GM12878 (cell line): ENCODE results near the gene SLC15A4. TPM values are rescaled to one million over a fixed set of nuclear protein-coding genes. Genes with fewer than 3 reads are reported as not detected.
A peak's percentile ranks its signal among the peaks of the same experiment; 100 is the strongest.

ENCODE experiments used
- BMI1 ChIP-seq: fragments of 450-650 bp; IDR thresholded peaks from 2 replicates; pipeline ENCODE4 v1.6.1; 2016; ENCODE audit warnings: mild to moderate bottlenecking, moderate library complexity, borderline replicate concordance
- DPF2 ChIP-seq: fragments of 450-650 bp; IDR thresholded peaks from 2 replicates; pipeline ENCODE4 v1.6.1; 2017; ENCODE audit warnings: mild to moderate bottlenecking
- E2F4 ChIP-seq: IDR thresholded peaks from 2 replicates; pipeline ENCODE4 v1.6.1; 2012; ENCODE audit warnings: low read depth, low read length, improper control_type of control experiment
- E2F8 ChIP-seq: fragments of 450-650 bp; IDR thresholded peaks from 2 replicates; pipeline ENCODE4 v1.6.1; 2018; ENCODE audit warnings: mild to moderate bottlenecking, low read depth, moderate library complexity; ENCODE audit not compliant: partially characterized antibody
- EZH2 ChIP-seq: IDR thresholded peaks from 2 replicates; pipeline ENCODE4 v1.6.1; 2012; ENCODE audit warnings: low read depth, mild to moderate bottlenecking, control low read depth, inconsistent platforms, low read length, borderline replicate concordance; ENCODE audit not compliant: control insufficient read depth
- IRF4 ChIP-seq: IDR thresholded peaks from 2 replicates; pipeline ENCODE4 v1.6.1; 2011; ENCODE audit warnings: low read depth, low read length
- MEF2A ChIP-seq: IDR thresholded peaks from 2 replicates; pipeline ENCODE4 v1.6.1; 2011; ENCODE audit warnings: low read depth, mild to moderate bottlenecking, low read length, moderate library complexity; ENCODE audit not compliant: insufficient read depth
- MXI1 ChIP-seq: fragments of 150-350 bp; IDR thresholded peaks from 2 replicates; pipeline ENCODE4 v1.6.1; 2011; ENCODE audit warnings: low read depth, mild to moderate bottlenecking, inconsistent platforms, low read length, improper control_type of control experiment
- MYB ChIP-seq: fragments of 150-350 bp; IDR thresholded peaks from 2 replicates; pipeline ENCODE4 v1.6.1; 2014; ENCODE audit warnings: mild to moderate bottlenecking, low read depth, low read length, borderline replicate concordance
- NBN ChIP-seq: fragments of 450-650 bp; IDR thresholded peaks from 2 replicates; pipeline ENCODE4 v1.6.1; 2016
- PAX5 ChIP-seq: IDR thresholded peaks from 2 replicates; pipeline ENCODE4 v1.6.1; 2011; ENCODE audit warnings: low read depth, low read length, borderline replicate concordance
- POLR2AphosphoS5 ChIP-seq: IDR thresholded peaks from 2 replicates; pipeline ENCODE4 v1.6.1; 2011; ENCODE audit warnings: mild to moderate bottlenecking, low read length, inconsistent platforms
- POU2F2 ChIP-seq: IDR thresholded peaks from 3 replicates; pipeline ENCODE4 v1.6.1; 2011; ENCODE audit warnings: low read depth, mild to moderate bottlenecking, low read length, borderline replicate concordance
- RCOR1 ChIP-seq: conservative IDR thresholded peaks from 2 replicates; pipeline ENCODE4 v1.6.1; 2012; ENCODE audit warnings: low read depth, low read length, improper control_type of control experiment
- SUPT20H ChIP-seq: IDR thresholded peaks from 2 replicates; pipeline ENCODE4 v1.6.1; 2011; ENCODE audit warnings: low read depth, mild to moderate bottlenecking, low read length, moderate library complexity, borderline replicate concordance; ENCODE audit not compliant: control insufficient read depth
- SUZ12 ChIP-seq: fragments of 200-600 bp; sonication (generic); IDR thresholded peaks from one replicate; pipeline ENCODE4 v1.6.1; 2018; ENCODE audit warnings: antibody characterized with exemption, mild to moderate bottlenecking; ENCODE audit not compliant: unreplicated experiment
- TCF3 ChIP-seq: IDR thresholded peaks from 2 replicates; pipeline ENCODE4 v1.6.1; 2012; ENCODE audit warnings: low read depth, mild to moderate bottlenecking, low read length, borderline replicate concordance; ENCODE audit not compliant: insufficient read depth
- USF2 ChIP-seq: IDR thresholded peaks from 2 replicates; pipeline ENCODE4 v1.6.1; 2011; ENCODE audit warnings: low read depth, low read length, improper control_type of control experiment, borderline replicate concordance
- YY1 ChIP-seq: IDR thresholded peaks from 2 replicates; pipeline ENCODE4 v1.6.1; 2011; ENCODE audit warnings: low read depth, mild to moderate bottlenecking, low read length
- ZNF274 ChIP-seq: IDR thresholded peaks from one replicate; pipeline ENCODE4 v1.8.0; 2011; ENCODE audit not compliant: insufficient read length, insufficient read depth
- ZSCAN29 ChIP-seq: fragments of 450-650 bp; IDR thresholded peaks from 2 replicates; pipeline ENCODE4 v1.6.1; 2017; ENCODE audit warnings: mild to moderate bottlenecking, moderate library complexity
- polyA plus RNA-seq, 11 experiments: library from polyadenylated mRNA; depleted of rRNA in 4 of 11; unstranded in 6 of 11; stranded (reverse) in 5 of 11; fragments of >200 nt; fragmentation: Nextera tagmentation in 4 of 11; fragmentation: Illumina TruSeq in 1 of 11; extraction: Ambion mirVana in 4 of 11; extraction: Trizol in 1 of 11; gene quantifications; 1 replicate in 1 of 11; 2 replicates in 10 of 11; pipeline versions ENCODE4 v1.2.1 to v1.2.3, GENCODE V29; 2011 to 2016; ENCODE audit warnings: inconsistent platforms in 2 of 11, missing spikeins in 2 of 11, low read depth in 1 of 11
- total RNA-seq, 4 experiments: library from RNA; depleted of rRNA in 3 of 4; stranded (reverse); fragments of >200 nt in 3 of 4; fragmentation: Illumina TruSeq in 1 of 4; extraction: Trizol in 1 of 4; gene quantifications; 2 replicates each; pipeline versions ENCODE4 v1.2.1 to v1.2.3, GENCODE V29; 2013 to 2021

Gene SLC15A4
- total and polyA plus RNA-seq, 10 of the 15 experiments (the other 5 are each of a cell fraction or from before 2014, with no cell fraction given) = 12.7 to 257 (median 36.6) TPM

GRCh38 chr12:128840862-128841468 lies 17.2 kb upstream of the SLC15A4 start (continued):
- TF ChIP-seq BMI1 (peak; percentile 60; the same call in 1 of the 2 replicates), MEF2A (peak; percentile 88), IRF4 (peak; percentile 30; the same call in 1 of the 2 replicates), E2F8 (no peak), PAX5 (peak; percentile 86), RCOR1 (no peak), SUPT20H (no peak), E2F4 (no peak), POLR2AphosphoS5 (no peak), ZSCAN29 (peak; percentile 73; the same call in 1 of the 2 replicates), TCF3 (0 out of 2 replicates have a peak, but pooled peaks have one; percentile 14), POU2F2 (peak; percentile 63; the same call in 1 of the 3 replicates), USF2 (no peak), NBN (peak; percentile 95), MXI1 (0 out of 2 replicates have a peak, but pooled peaks have one; percentile 39), SUZ12 (no peak), MYB (peak; percentile 65; the same call in 1 of the 2 replicates), YY1 (no peak), ZNF274 (no peak), DPF2 (peak; percentile 78), EZH2 (no peak)
